HG02943 (cell line): ENCODE measurements around the gene CAPN9.
"Not testable (repeated sequence)": the region's sequence is repeated elsewhere in the genome, so short reads cannot be mapped to it uniquely, and the experiment has no call there.

ENCODE experiments used
- ATAC-seq: cut with Tn5 transposase; IDR thresholded peaks from one replicate; pipeline ENCODE4 v1.9.1; 2021; ENCODE audit warnings: mild to moderate bottlenecking, low read depth, moderate library complexity; ENCODE audit not compliant: unreplicated experiment

Gene CAPN9

GRCh38 chr1:230844561-230844960 is 97.4 kb downstream of the CAPN9 start:
- ATAC-seq = no peak

DNA sequence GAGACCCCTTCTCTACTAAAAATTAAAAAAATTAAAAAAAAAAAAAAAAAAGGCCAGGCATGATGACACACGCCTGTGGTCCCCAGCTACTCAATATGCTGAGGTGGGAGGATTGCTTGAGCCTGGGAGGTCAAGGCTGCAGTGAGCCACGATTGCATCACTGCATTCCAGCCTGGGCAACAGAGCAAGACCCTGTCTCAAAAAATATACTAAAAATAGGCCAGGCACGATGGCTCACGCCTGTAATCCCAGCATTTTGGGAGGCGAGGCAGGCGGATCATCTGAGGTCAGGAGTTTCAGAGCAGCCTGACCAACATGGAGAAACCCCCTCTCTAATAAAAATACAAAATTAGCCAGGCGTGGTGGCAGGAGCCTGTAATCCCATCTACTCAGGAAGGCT is 98.0 kb downstream of the CAPN9 start:
- ATAC-seq = not testable (repeated sequence)

DNA sequence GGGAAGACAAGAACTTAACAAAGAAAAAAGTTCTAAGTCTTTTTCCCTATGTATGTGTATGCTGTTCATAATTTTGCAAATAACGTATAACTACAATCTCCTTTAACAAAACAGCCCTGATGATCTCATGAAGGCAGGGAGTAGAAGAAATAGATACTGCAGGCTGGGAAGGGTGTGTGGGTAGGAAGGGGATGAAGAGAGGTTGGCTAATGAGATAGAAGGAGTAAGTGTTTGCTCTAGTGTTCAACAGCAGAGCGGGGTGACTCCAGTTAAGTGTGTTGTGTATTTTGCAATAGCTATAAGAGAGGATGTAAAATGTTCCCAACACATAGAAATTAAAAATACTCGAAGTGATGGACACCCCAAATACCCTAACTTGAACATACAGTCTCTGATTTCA is 101.0 kb downstream of the CAPN9 start:
- ATAC-seq = no peak

DNA sequence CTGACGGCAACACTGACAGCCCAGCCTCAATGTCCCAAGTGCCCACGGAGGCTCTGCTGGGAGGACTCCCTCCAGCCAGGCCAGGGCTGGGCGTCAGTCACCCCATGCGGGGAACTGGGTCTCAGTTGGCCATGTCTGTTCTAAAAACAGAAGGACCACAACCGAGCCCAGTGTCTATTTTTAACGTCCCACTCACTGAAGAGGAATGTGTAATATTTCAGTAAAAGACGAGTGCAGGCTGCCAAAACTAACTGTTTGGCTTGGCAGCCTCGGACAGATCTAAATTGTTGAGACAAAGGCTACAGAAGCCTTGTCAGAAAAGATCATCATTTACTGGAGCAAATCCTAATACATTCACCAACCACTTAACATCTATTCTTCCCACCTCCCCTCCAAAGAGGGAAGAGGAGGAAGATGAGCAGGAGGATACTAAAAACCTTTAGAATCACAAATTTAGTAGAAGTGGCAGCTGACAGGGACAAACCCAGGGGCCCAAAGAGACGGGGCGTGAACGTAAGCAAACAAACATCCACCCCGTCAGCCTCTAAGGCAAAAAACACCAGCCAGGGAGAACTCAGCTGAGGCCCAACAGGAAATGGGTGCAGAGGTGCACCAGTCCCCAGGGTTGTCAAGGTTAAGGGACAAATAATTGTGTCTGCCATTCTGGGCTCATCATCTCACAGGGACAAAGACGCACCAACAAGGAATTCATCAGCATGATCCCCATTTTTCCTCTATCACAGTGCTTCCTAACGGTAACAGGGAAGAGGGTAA is 102.5 kb downstream of the CAPN9 start:
- ATAC-seq = no peak

GRCh38 chr1:230850547-230850946 is 103.4 kb downstream of the CAPN9 start:
- ATAC-seq = no peak

DNA sequence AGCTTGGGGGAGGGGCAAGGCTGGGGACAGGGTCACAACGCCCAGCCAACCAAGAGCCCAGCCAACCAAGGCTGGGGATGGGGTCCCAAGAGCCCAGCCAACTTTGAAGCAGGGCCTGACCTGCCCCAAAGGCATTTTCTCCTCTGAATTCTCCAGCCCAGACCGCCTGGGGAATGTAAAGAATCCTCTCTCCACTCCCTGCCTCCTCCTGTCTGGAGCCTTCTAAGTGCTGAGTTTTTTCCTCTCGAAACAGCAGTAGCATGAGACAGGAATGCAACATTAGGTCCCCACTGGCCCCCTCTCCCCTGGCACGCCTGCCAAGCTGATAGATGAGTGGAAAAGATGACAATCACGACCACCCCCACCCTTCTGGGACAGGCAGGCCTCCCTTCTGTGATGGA is 104.1 kb downstream of the CAPN9 start:
- no peak for ATAC-seq
